Activated naive CD4-positive, alpha-beta T cell treated with anti-CD3 and anti-CD28 coated beads, Interleukin-2, amount 50 U/mL, for 72 hours (primary cell): ENCODE measurements around the gene LGALSL. TPM values are rescaled to one million over a fixed set of nuclear protein-coding genes. Genes with fewer than 3 reads are reported as not detected.

Source experiments
- ATAC-seq, 2 donors: fragments of 150-1000 bp; cut with Tn5 transposase; 2 replicates each; pipeline ENCODE4 v1.10.0; 2021; ENCODE audit warnings: mild to moderate bottlenecking in 2 of 2, moderate library complexity in 2 of 2
- DNase-seq, 2 donors: peaks; one replicate each; pipeline ENCODE4 v3.0.0; 2021 to 2022; ENCODE audit warnings: low spot score in 2 of 2
- H3K27ac Mint-ChIP-seq, 2 donors: one replicate each; pipeline ENCODE4 v1.8.0; 2022; ENCODE audit warnings: mild to moderate bottlenecking in 2 of 2, mixed read lengths in 2 of 2
- H3K36me3 Mint-ChIP-seq, 2 donors: one replicate each; pipeline ENCODE4 v1.8.0; 2022; ENCODE audit warnings: mixed read lengths in 2 of 2
- H3K9me3 Mint-ChIP-seq, 2 donors: one replicate each; pipeline ENCODE4 v1.8.0; 2022; ENCODE audit warnings: mixed read lengths in 2 of 2
- total RNA-seq, 2 donors: library from RNA; stranded (reverse); gene quantifications; one replicate each; pipeline ENCODE4 v1.2.3, GENCODE V29; 2022

The LGALSL gene
- total RNA-seq, 2 donors from 2014 or later: 1.0 to 1.2 TPM

DNA sequence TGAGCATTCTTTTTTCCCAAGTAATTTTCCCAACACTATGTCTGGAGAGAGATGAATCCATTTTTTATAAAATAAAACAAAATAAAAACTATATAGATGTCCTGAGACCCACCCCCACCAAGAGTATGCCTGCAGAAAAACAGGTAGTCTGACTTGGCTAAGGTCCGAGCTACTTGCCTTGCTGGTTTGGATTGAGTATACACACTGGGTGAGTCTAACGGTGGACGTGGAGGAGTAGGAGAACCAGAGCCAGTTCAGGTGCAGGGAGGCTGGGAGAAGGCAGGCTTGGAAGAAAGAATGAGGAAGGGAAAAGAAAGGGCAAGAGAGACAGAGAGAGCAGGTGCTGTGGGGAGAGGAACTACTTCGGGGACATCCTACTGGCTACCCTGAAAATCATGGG lies 48.9 kb downstream of the LGALSL start:
- H3K9me3 Mint-ChIP-seq: no peaks in the 10 kb centered on the region
- ATAC-seq (no peak), DNase-seq (no peak)
- no peak overlapping the region for H3K27ac Mint-ChIP-seq
- H3K36me3 Mint-ChIP-seq: no peaks in the 10 kb centered on the region

DNA sequence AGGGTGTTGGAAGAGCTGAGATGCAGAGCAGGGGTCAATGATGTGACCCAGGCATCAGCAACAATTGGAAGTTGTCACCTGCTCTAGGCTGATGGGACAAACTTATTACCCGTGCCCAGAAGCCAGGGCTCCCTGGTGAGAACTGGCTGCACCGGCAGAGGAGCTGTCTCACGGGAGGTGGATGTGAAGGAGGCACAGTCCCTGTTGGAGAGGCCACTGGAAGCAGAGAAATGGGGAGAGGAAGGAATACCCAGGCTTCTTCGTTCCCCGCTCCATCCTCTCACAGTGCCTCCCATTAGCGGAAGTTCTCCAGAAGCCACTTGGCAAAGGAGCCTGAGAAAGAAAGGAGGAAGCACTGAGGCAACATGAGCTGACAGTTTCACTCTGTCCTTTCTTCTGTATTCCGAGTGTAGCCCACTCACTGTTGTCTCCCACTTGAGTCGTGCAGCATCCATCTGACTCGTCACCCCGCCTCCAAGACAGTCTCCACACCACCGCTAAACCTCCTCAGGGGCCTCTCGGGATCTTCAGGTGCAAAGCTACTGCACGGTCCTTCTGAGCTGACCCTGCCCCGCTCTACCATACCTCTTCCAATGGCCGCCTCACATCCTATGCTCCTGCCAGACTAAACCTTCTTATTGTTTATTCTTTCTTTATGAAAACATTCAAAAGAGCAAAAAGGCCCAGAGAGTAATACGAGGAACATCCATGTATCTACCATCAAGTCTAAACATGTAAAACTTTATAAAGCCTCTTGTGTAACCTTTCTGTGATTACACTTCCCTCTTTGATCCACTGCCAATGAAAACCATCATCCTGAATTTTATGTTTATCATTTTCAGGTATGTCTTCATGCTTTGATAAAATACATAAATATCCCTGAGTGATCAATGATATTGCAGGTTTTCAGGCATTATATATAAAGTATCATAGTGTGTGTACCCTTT lies 51.1 kb downstream of the LGALSL start:
- Mint-ChIP-seq H3K36me3 (no peaks in the 10 kb centered on the region), H3K27ac (no peak overlapping the region), H3K9me3 (no peaks in the 10 kb centered on the region)
- ATAC-seq (no peak), DNase-seq (no peak)

DNA sequence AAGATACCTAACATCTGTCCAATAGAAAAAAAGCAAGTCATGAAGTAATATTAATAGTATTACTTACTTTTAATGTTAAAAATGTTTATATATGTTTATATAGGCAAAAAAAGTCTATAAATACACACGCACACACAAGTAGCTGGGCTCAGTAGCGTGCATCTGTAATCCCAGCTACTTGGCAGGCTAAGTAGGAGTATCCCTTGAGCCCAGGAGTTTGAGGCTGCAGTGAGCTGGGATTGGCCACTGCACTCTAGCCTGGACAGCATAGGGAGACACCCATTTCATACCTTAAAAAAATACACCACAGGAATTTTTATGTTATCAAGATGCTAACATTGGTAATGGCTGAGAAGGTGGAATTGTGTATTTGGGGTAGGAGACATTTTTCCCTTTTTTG lies 52.7 kb downstream of the LGALSL start:
- H3K27ac Mint-ChIP-seq: no peak overlapping the region
- H3K36me3 Mint-ChIP-seq: no peaks in the 10 kb centered on the region
- H3K9me3 Mint-ChIP-seq: no peaks in the 10 kb centered on the region
- DNase-seq: no peak
- ATAC-seq: no peak

Other genes starting within 250 kb of the LGALSL start
- 10 to 100 TPM; 34.1 to 48.5 TPM for gene AFTPH, start 70.2 kb downstream of the LGALSL start, total RNA-seq
- gene SERTAD2, start 199.8 kb downstream of the LGALSL start, total RNA-seq: 10 to 100 TPM; 17.8 to 46.4 TPM